ENCODE data around the gene PARL.
A peak's percentile ranks its signal among the peaks of the same experiment; 100 is the strongest.

Gene PARL

GRCh38 chr3:183884427-183885296 is at the start of gene PARL:
Gene PARL (minus strand): TSS chr3:183884880. CDS start chr3:183884846, 34 bp downstream.
- peak; percentile 84 to 93 for DNase-seq (ENCODE audit: extremely low read depth in 1 of 2, low read depth in 1 of 2)

- no peak for DNase-seq (ENCODE audit: extremely low read depth in 1 of 2, low read depth in 1 of 2)
These were observed 48.5 kb upstream of the PARL start for GRCh38 chr3:183933160-183933559.

GRCh38 chr3:183931881-183932280 is 47.2 kb upstream of the PARL start:
- DNase-seq (ENCODE audit: extremely low read depth in 1 of 2, low read depth in 1 of 2): no peak

- no peak for DNase-seq (ENCODE audit: extremely low read depth in 1 of 2, low read depth in 1 of 2)
These were observed 45.4 kb upstream of the PARL start for GRCh38 chr3:183930086-183930485.

- DNase-seq (ENCODE audit: extremely low read depth in 1 of 2, low read depth in 1 of 2): no peak
These were observed 42.4 kb upstream of the PARL start for GRCh38 chr3:183927059-183927458.

GRCh38 chr3:183924956-183925355 is 40.3 kb upstream of the PARL start:
- no peak for DNase-seq (ENCODE audit: extremely low read depth in 1 of 2, low read depth in 1 of 2)

- DNase-seq (ENCODE audit: extremely low read depth in 1 of 2, low read depth in 1 of 2): no peak
These were observed 39.9 kb upstream of the PARL start for GRCh38 chr3:183924543-183924942.

- DNase-seq (ENCODE audit: extremely low read depth in 1 of 2, low read depth in 1 of 2): no peak
These were observed 37.7 kb upstream of the PARL start for GRCh38 chr3:183922421-183922820.

GRCh38 chr3:183921096-183921495 is 36.4 kb upstream of the PARL start:
- no peak for DNase-seq (ENCODE audit: extremely low read depth in 1 of 2, low read depth in 1 of 2)

- DNase-seq (ENCODE audit: extremely low read depth in 1 of 2, low read depth in 1 of 2): no peak
These were observed 35.7 kb upstream of the PARL start for GRCh38 chr3:183920416-183920815.

- DNase-seq (ENCODE audit: extremely low read depth in 1 of 2, low read depth in 1 of 2): no peak
These were observed 33.5 kb upstream of the PARL start for GRCh38 chr3:183918178-183918577.

GRCh38 chr3:183917776-183918175 is 33.1 kb upstream of the PARL start:
- no peak for DNase-seq (ENCODE audit: extremely low read depth in 1 of 2, low read depth in 1 of 2)

GRCh38 chr3:183914856-183915255 is 30.2 kb upstream of the PARL start:
- DNase-seq (ENCODE audit: extremely low read depth in 1 of 2, low read depth in 1 of 2): no peak

- DNase-seq (ENCODE audit: extremely low read depth in 1 of 2, low read depth in 1 of 2): no peak
These were observed 28.9 kb upstream of the PARL start for GRCh38 chr3:183913580-183913920.

- no peak for DNase-seq (ENCODE audit: extremely low read depth in 1 of 2, low read depth in 1 of 2)
These were observed 28.4 kb upstream of the PARL start for GRCh38 chr3:183912895-183913579.

- DNase-seq (ENCODE audit: extremely low read depth in 1 of 2, low read depth in 1 of 2): no peak
These were observed 27.3 kb upstream of the PARL start for GRCh38 chr3:183911763-183912506.

GRCh38 chr3:183911087-183911486 is 26.4 kb upstream of the PARL start:
- DNase-seq (ENCODE audit: extremely low read depth in 1 of 2, low read depth in 1 of 2): no peak

GRCh38 chr3:183909030-183909600 is 24.4 kb upstream of the PARL start:
- DNase-seq (ENCODE audit: extremely low read depth in 1 of 2, low read depth in 1 of 2): no peak

GRCh38 chr3:183907911-183908331 is 23.2 kb upstream of the PARL start:
- DNase-seq (ENCODE audit: extremely low read depth in 1 of 2, low read depth in 1 of 2): no peak

- no peak for DNase-seq (ENCODE audit: extremely low read depth in 1 of 2, low read depth in 1 of 2)
These were observed 22.5 kb upstream of the PARL start for GRCh38 chr3:183907176-183907575.

- no peak for DNase-seq (ENCODE audit: extremely low read depth in 1 of 2, low read depth in 1 of 2)
These were observed 21.7 kb upstream of the PARL start for GRCh38 chr3:183906234-183906921.
